HepG2 (cell line): ENCODE measurements around the gene SIGLEC8.

Source experiments
- CREB1 ChIP-seq, 2 experiments: fragments of 450-650 bp in 1 of 2; IDR thresholded peaks; 2 replicates each; pipeline ENCODE4 v1.6.1; 2016 to 2017; ENCODE audit warnings: control low read depth in 1 of 2, mild to moderate bottlenecking in 1 of 2, missing compliant biosample characterization in 1 of 2, missing genetic modification characterization in 1 of 2
- TF ChIP-seq, protein P1 (sequence below): sonication (generic); formaldehyde crosslinking; IDR thresholded peaks from 2 replicates; pipeline ENCODE4 v1.4.0; 2020; ENCODE audit warnings: missing genetic modification reagents, borderline replicate concordance

DNA sequence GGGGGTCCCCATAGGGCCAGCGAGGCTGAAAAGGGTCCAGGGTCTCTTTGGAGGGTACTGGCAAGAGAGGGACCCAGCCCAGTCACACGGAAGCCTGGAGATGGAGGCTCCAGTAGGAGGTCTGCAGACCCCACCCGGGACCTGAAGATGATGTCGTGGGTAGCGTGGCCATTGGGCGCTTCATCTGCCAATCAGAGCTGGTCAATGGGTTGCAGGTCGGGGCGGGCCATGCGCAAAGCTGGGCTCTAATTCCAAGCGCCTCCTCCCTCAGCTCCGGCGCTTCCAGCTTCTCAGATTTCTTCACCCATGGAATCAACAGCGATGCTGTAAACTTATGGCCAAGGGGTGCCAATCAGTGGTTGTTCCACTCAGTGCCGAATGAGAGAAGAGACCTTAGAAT, 32.4 kb upstream of the SIGLEC8 start:
- TF ChIP-seq, protein P1, sequence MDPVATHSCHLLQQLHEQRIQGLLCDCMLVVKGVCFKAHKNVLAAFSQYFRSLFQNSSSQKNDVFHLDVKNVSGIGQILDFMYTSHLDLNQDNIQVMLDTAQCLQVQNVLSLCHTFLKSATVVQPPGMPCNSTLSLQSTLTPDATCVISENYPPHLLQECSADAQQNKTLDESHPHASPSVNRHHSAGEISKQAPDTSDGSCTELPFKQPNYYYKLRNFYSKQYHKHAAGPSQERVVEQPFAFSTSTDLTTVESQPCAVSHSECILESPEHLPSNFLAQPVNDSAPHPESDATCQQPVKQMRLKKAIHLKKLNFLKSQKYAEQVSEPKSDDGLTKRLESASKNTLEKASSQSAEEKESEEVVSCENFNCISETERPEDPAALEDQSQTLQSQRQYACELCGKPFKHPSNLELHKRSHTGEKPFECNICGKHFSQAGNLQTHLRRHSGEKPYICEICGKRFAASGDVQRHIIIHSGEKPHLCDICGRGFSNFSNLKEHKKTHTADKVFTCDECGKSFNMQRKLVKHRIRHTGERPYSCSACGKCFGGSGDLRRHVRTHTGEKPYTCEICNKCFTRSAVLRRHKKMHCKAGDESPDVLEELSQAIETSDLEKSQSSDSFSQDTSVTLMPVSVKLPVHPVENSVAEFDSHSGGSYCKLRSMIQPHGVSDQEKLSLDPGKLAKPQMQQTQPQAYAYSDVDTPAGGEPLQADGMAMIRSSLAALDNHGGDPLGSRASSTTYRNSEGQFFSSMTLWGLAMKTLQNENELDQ, result no peak
- TF ChIP-seq CREB1 (IDR thresholded peaks at IDR 0.05), result no peak
- no peak for TF ChIP-seq CREB1 (CRISPR knock-in tag; IDR thresholded peaks at IDR 0.05)
